Thyroid gland (tissue), 4 donors: ENCODE data around the gene CFAP299. TPM values are rescaled to one million over a fixed set of nuclear protein-coding genes. Genes with fewer than 3 reads are reported as not detected.

ENCODE experiments used
- DNase-seq, 2 donors: peaks; one replicate each; pipeline ENCODE4 v3.0.0-alpha.2; 2019
- H3K27ac ChIP-seq, 3 donors: fragments of 200-600 bp; sonication (generic); 1 replicate in 2 of 3; 2 replicates in 1 of 3; pipeline ENCODE4 v1.5.1; 2016 to 2019; ENCODE audit warnings: mild to moderate bottlenecking in 1 of 3, moderate library complexity in 1 of 3
- H3K27me3 ChIP-seq: fragments of 200-600 bp; sonication (generic); one replicate; pipeline ENCODE4 v1.5.1; 2019
- H3K36me3 ChIP-seq, 2 donors: fragments of 200-600 bp; sonication (generic); one replicate each; pipeline ENCODE4 v1.5.1; 2016 to 2019
- H3K4me1 ChIP-seq, 2 donors: fragments of 200-600 bp; sonication (generic); one replicate each; pipeline ENCODE4 v1.5.1; 2017 to 2019
- H3K4me3 ChIP-seq, 3 donors: fragments of 200-600 bp; sonication (generic); replicated peaks in 1 of 3; 1 replicate in 2 of 3; 2 replicates in 1 of 3; pipeline ENCODE4 v1.5.1; 2016; ENCODE audit warnings: mild to moderate bottlenecking in 1 of 3
- H3K9me3 ChIP-seq: fragments of 200-600 bp; sonication (generic); one replicate; pipeline ENCODE4 v1.5.1; 2017
- POLR2A ChIP-seq, 2 donors: fragments of 450-650 bp; IDR thresholded peaks; one replicate each; pipeline ENCODE4 v1.6.1; 2017; ENCODE audit warnings: antibody characterized with exemption in 2 of 2, mild to moderate bottlenecking in 2 of 2, moderate library complexity in 1 of 2
- WGBS, 2 donors: methylation state at CpG; one replicate each; pipeline ENCODE4 v1.1.5; 2017; 5-methylcytosine and 5-hydroxymethylcytosine counted together
- intact Hi-C: fragments of 100-400 bp; cut with DNase I; formaldehyde crosslinking; loops from one replicate; pipeline ENCODE4 v1.15.1; 2023
- total RNA-seq, 4 donors: library from RNA; depleted of rRNA; stranded (reverse); fragments of >200 nt; gene quantifications; one replicate each; pipeline ENCODE4 v1.2.3, GENCODE V29; 2016
- TF ChIP-seq, protein P1 (sequence below), 6 experiments: fragments of 200-600 bp in 3 of 6; fragments of 450-650 bp in 3 of 6; sonication (generic) in 3 of 6; IDR thresholded peaks; one replicate each; pipeline ENCODE4 v1.5.1; 2016 to 2019; ENCODE audit warnings: antibody characterized with exemption in 6 of 6, mild to moderate bottlenecking in 2 of 6, inconsistent platforms in 1 of 6, moderate library complexity in 1 of 6

CFAP299 gene
- total RNA-seq, 4 donors from 2014 or later = 1.3 to 2.8 (median 2.7) TPM; not detected in 1

DNA sequence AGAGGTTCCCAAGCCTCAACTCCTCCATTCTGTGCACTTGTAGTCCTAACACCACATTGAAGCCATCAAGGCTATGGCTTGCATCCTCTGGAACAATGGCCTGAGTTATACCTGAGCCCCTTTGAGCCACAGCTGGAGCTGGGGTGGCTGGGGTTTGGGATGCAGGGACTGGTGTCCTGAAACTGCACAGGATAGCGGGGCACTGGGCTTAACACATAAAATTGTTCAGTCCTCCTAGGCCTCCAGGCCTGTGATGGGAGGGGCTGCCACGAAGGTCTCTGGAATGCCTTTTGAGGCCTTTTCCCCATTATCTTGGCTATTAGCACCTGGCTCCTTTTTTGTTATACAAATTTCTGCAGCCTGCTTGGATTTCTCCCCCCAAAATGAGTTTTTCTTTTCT is 35.5 kb downstream of the CFAP299 start:
- WGBS, 2 donors = 81 to 92% methylated on average over 2 of the region's 2 CpGs
- Histone ChIP-seq H3K36me3 (no peaks in the 10 kb centered on the region), H3K4me3 (no peak overlapping the region), H3K27me3 (no peaks in the 10 kb centered on the region), H3K9me3 (no peaks in the 10 kb centered on the region), H3K27ac (no peak overlapping the region), H3K4me1 (no peaks in the 10 kb centered on the region)
- no peak for DNase-seq
- no peak for TF ChIP-seq POLR2A (IDR thresholded peaks at IDR 0.05)
- TF ChIP-seq, protein P1, sequence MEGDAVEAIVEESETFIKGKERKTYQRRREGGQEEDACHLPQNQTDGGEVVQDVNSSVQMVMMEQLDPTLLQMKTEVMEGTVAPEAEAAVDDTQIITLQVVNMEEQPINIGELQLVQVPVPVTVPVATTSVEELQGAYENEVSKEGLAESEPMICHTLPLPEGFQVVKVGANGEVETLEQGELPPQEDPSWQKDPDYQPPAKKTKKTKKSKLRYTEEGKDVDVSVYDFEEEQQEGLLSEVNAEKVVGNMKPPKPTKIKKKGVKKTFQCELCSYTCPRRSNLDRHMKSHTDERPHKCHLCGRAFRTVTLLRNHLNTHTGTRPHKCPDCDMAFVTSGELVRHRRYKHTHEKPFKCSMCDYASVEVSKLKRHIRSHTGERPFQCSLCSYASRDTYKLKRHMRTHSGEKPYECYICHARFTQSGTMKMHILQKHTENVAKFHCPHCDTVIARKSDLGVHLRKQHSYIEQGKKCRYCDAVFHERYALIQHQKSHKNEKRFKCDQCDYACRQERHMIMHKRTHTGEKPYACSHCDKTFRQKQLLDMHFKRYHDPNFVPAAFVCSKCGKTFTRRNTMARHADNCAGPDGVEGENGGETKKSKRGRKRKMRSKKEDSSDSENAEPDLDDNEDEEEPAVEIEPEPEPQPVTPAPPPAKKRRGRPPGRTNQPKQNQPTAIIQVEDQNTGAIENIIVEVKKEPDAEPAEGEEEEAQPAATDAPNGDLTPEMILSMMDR (IDR thresholded peaks at IDR 0.05) = no peak
- intact Hi-C loops = no loop called here

DNA sequence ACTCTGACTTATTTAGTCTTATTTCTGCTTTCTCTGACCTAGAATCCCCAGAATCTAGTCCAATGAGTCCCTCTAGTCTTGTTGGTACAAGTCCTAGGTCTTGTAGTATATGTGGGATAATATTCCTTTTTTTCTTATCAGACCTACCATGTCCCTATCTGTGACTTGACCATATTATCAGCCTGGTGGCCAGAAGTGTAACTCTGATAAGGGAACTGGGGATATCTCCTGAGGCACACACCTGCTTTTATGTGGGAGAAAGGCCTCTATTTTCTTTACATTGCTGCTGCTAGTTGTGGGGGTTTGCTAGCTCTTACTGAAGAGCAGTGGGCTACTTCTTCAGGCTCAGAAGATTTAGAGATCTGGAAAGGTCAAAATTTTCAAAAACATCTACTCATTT is 38.6 kb downstream of the CFAP299 start:
- H3K4me1 ChIP-seq = no peaks in the 10 kb centered on the region
- TF ChIP-seq, protein P1 (IDR thresholded peaks at IDR 0.05) = peak in 1 of 6 experiments; percentile 2
- no peak for TF ChIP-seq POLR2A (IDR thresholded peaks at IDR 0.05)
- no peaks in the 10 kb centered on the region for H3K9me3 ChIP-seq
- no peaks in the 10 kb centered on the region for H3K27me3 ChIP-seq
- no peak overlapping the region for H3K4me3 ChIP-seq
- intact Hi-C loops = no loop called here
- H3K36me3 ChIP-seq = no peaks in the 10 kb centered on the region
- DNase-seq = no peak
- no peak overlapping the region for H3K27ac ChIP-seq

DNA sequence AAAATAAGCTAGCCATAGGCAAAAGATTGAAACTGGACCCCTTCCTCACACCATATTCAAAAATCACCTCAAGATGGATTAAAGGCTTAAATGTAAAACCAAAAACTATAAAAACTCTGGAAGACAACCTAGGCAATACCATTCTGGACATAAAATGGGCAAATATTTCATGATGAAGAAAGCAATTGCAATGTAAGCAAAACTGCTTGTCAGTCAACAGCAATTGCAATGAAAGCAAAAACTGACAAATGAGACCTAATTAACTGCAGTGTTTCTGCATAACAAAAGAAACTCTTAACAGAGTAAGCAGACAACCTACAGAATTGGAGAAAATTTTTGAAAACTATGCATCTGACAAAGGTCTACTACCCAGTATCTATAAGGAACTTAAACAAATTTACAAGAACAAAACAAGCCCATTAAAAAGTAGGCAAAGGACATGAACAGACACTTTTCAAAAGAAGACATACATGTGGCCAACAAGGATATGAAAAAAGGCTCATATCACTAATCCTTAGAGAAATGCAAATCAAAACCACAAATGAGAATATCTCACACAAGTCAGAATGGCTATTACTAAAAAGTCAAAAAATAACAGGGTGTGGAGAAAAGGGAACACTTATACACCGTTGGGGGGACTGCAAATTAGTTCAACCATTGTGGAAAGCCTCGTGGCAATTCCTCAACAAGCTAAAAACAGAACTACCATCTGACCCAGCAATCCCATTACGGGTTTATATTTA is 46.7 kb downstream of the CFAP299 start:
- H3K27ac ChIP-seq = no peak overlapping the region
- H3K4me1 ChIP-seq = no peaks in the 10 kb centered on the region
- intact Hi-C loops = no loop called here
- DNase-seq = no peak
- TF ChIP-seq, protein P1 (IDR thresholded peaks at IDR 0.05) = no peak
- TF ChIP-seq POLR2A (IDR thresholded peaks at IDR 0.05) = no peak
- 70 to 71% methylated on average over 3 of the region's 3 CpGs for WGBS, 2 donors
- no peaks in the 10 kb centered on the region for H3K36me3 ChIP-seq
- H3K9me3 ChIP-seq = no peaks in the 10 kb centered on the region
- no peak overlapping the region for H3K4me3 ChIP-seq
- H3K27me3 ChIP-seq = no peaks in the 10 kb centered on the region

DNA sequence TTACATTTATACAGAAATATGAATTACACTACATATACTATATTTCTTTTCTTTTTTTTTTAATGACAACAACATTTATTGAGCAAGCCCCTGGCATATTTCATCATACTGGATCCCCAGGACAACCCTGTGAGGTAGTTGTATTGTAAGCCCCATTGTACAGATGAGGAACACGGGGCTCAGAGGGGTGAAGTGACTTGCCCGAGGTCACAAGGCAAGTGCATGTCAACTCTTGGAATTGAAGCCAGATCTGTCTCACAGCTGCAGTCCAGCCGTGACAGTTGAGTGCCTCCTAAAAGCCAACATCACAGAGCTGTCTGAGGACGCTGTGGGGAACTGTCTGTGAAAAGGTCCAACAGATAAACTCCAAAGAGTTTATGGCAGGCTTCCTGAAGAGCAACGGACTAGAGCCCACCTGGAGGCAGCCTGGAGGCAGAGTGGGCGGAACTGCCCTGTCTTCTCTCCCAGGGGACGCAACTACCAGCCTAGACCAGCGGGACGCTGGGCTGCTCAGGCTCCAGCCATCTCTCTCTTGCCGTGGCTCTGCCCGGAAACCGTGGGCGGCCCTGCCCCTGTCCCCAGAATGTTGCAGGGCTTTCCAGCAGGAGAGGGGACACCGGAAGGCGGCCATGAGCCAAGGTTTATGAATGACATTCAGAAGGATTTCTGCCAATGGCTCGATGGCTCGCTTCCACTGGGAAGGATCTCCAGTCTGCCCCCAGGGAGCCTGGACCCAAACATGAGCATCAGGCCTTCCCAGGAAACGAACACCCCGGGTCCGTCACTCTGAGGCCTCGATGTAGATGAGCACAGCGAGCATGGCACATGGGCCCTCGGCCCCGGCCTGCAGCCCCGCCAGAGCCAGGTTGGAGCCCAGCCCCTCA is 50.1 kb downstream of the CFAP299 start:
- intact Hi-C loops = no loop called here
- DNase-seq = no peak
- TF ChIP-seq, protein P1 (IDR thresholded peaks at IDR 0.05) = no peak
- TF ChIP-seq POLR2A (IDR thresholded peaks at IDR 0.05) = no peak
- WGBS, 2 donors = 91 to 96% methylated on average over 14 to 17 of the region's 25 CpGs
- Histone ChIP-seq H3K27ac (no peak overlapping the region), H3K4me1 (no peaks in the 10 kb centered on the region), H3K27me3 (no peaks in the 10 kb centered on the region), H3K4me3 (no peak overlapping the region), H3K36me3 (no peaks in the 10 kb centered on the region), H3K9me3 (no peaks in the 10 kb centered on the region)
